Activated effector memory CD4-positive, alpha-beta T cell treated with Interleukin-2 at 50 U/mL for 16 hours (primary cell): Measurements from ENCODE around the gene GJD4.

Experiments used
- DNase-seq: peaks from one replicate; pipeline ENCODE4 v3.0.0-alpha.2; 2020

Gene GJD4, protein sequence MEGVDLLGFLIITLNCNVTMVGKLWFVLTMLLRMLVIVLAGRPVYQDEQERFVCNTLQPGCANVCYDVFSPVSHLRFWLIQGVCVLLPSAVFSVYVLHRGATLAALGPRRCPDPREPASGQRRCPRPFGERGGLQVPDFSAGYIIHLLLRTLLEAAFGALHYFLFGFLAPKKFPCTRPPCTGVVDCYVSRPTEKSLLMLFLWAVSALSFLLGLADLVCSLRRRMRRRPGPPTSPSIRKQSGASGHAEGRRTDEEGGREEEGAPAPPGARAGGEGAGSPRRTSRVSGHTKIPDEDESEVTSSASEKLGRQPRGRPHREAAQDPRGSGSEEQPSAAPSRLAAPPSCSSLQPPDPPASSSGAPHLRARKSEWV

DNA sequence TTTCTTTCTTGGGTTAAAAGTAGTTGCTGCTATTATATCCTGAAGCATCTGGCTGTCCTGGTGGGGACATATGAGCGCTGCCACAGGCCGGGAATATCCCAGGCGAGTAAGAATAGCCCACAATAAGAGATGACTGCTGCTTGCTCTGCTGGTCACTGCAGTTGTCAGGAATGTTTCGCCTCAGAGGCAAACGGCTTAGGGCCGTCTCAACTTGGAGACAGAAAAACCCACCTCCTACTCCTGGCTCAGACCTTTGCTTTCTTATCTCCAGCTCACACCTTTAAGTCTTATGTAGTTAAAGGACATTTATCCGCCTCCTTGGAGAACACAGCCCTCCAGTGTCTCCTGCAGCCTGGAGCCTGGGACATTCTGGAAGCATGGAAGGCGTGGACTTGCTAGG is at the start of gene GJD4:
TSS of gene GJD4 (plus strand) at position 151 of the 400 bp plus-strand sequence. CDS start at position 378, 227 bp downstream.
- no peak for DNase-seq

- DNase-seq, result no peak
Observed at GRCh38 chr10:35555962-35556930, 48.9 kb upstream of the GJD4 start.

DNA sequence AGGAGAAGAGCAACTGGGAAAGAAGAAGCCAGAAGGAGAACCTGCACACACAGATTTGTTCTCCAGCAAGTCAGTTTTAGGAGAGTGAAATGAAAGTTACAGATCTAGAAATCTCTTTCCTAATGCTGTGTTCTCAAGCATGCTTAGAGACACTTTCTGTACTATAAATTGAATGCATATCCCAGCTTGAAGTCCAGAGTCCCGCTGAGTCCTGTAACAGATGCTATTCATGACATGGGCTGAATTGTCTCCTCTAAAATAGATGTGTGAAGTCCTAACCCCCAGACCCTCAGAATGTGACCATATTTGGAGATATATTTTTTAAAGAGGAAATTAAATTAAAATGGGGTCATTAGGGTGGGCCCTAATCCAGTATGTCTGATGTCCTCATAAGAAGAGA is 46.9 kb upstream of the GJD4 start:
- no peak for DNase-seq

GRCh38 chr10:35559416-35559815 is 45.7 kb upstream of the GJD4 start:
- DNase-seq, result no peak

- no peak for DNase-seq
Observed at GRCh38 chr10:35561715-35562114, 43.4 kb upstream of the GJD4 start.

DNA sequence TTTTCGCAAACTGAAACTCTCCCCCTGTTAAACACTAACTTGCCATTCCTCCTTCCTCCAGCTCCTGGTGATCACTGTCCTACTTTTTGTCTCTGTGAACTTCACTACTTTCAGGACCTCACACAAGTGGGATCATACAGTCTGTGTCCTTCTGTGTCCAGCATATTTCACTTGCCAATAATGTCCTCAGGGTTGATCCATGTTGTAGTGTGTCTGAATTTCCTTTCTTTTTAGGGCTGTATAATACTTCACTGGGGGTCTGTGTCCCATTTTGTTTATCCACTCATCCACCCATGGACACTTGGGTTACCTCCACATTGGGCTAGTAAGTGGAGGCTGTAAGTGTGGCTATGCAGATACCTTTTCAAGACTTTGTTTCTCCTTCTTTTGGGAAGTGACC is 42.7 kb upstream of the GJD4 start:
- DNase-seq, result no peak

DNA sequence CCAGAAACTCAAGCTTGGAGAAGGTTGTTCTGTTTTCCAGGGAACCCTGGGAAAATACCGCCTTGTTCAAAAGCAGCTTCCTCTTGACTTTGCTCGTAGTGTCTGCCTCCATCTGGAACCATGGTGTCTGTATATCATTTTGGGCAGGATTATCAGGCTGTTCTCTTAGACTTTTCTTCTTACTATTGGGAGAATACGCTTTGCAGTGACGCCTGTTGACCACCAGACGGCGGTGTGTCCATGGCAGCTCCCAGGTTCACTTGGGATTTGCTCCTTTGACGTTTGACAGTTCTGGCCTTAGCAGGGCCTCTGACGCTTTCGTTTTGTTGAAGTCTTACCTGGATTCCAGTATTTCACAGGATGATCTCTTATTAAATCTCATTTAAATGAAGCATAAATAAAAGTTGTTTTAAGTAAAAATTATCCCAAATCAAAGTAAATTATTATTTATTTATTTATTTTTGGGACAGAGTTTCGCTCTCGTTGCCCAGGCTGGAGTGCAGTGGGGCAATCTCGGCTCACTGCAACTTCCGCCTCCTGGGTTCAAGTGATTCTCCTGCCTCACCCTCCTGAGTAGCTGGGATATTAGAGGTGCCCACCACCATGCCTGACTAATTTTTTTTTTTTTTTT is 41.8 kb upstream of the GJD4 start:
- DNase-seq, result no peak

- no peak for DNase-seq
Observed at GRCh38 chr10:35564341-35564968, 40.7 kb upstream of the GJD4 start.

DNA sequence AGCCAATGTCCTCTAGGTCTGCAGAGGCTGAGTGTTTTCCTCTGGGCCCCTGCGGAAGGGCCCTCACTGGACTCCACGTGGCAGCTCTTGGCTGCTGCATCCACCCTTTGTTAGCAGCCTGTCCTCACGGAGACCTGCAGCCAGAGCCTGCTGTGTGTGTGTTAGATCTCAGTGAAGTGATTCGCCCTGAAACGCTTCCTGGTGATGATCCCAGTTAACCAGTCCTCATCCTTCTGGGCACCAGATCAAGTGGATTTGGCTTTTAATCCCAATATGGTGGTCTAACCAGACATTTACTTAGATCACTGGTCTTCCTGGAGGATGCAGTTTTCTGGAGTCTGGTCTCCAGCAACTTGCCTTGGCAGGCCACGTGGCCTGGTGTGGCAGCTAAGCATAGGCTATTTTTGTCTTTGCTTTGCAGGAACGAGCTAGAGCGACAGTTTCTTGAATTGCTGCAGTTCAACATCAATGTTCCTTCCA is 39.5 kb upstream of the GJD4 start:
- DNase-seq, result no peak

DNA sequence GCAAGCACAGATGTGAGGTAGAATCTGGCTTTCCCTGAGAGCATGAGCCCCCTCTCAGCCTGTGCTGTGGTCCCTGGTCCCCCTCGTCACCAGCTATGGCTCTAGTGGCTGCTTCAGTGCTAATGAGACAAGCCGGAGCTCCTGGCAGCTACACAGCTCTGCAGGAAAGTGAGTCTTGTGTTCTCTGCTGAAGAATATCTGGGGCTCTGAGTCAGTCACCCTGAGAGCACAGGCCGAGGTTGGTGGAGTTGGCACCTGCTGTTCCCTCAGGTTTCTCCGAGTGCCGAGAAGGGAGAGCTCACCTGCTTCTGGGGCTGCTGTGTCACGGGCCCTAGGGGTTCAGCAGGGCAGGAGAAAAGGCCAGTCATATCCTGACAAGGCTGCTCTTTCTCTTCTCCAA is 37.2 kb upstream of the GJD4 start:
- DNase-seq, result no peak

DNA sequence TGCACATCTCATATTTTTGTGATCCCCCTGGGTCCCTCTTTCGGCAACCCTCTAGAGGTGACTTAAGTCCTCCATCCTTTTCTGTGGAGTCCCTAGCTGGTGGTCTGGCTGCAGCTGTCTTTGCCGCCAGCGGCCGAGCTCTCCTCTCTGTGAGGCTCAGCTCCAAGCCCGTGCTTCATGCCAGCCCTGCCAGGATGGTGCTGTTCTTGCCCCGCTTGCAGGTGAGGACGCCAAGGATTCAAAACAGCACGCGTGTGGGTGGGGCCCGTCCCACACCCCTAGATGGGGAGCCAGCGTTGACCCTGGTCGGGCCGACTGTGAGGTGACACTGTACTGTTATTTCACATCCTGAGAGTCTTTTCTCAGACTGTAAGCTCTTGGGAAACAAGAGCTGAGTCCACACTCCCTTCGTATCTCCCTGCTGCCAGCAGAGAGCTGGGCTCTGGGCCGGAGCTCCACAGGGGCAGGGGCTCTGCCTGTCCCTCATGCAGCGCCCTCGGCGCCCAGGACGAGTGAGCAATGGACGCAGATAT is 36.6 kb upstream of the GJD4 start:
- no peak for DNase-seq

DNA sequence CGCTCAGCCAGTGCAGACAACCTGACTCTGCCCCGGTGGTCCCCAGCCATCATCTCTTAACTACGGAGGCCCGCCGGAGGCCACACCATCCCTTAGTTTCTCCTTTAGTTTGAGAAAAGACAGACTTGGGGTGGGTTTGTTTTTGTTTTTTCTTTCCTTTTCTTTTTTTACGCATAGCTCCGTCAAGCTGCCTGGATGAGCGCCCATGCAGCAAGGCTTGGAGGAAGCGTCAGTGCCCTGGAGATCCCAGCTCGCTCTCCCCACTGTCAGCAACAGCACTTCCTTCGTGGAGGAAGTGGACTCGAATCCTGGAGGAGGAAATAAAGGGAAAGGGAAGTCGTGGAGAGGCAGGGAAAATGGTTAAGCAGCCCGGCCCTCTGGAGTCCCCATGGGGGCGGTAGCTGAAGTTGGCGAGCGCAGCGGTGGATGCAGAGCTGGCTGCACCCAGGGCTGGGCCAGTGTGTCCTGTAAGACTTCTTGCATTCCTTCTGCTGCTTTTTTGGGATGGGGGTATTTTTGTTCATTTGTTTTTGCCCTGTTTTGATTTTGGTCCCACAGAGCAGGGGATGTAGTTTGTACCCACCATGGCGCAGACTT is 35.9 kb upstream of the GJD4 start:
- DNase-seq, result no peak

DNA sequence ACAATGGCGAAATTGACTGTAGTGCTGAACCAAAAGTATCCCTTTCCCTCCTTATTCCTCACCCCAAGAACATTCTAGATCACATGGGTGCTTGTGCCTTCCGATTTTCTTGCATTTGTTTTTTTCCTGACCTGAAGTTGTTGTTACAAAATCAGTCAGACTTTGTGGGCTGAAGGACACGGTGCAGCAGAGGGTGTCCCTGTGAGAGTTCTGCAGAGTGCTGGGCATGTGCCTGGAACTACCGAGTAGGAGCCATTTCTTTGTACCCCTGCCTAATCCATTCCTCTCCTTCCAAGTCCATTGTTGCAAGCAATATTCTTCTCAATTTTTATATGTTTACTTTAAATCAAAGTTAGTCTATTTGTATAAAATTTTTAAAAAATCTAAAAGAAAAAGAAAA is 35.3 kb upstream of the GJD4 start:
- no peak for DNase-seq

DNA sequence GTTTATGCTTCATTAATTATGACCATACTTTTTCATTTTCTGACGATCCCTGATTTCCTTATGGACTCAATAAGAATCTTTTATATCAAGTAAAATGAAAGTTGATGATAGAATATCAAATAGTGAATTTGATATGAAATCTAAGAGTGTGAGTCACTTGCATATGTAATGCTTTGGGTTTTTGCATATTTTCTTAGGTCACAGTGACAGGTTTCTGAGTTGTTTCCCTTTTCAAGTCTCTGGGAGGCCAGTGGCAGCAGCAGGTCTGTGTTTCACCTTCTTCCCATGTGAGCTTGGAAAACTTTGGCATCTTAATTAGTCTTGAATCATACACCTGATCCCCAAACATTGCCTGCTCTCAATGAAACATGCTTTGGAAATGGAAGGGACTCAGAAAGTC is 34.7 kb upstream of the GJD4 start:
- no peak for DNase-seq

DNA sequence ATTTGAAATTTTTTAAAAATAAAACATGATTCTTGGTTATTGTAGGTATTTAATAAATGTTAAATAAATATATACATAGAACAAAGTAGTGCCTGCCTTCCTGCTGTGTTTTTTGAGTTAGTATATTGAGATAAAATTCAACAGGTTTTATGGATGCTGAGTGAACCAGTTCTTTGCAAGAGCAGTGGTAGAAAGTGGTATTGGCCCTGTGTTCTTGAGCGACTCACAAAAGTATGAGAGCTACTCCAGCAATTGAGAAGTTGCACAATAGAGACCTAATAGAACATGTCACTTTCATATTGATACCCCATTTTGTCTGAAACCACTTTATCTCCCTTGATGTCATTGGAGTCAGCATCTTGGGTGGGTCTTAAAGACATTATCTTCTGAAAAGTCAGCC is 32.6 kb upstream of the GJD4 start:
- DNase-seq, result no peak

DNA sequence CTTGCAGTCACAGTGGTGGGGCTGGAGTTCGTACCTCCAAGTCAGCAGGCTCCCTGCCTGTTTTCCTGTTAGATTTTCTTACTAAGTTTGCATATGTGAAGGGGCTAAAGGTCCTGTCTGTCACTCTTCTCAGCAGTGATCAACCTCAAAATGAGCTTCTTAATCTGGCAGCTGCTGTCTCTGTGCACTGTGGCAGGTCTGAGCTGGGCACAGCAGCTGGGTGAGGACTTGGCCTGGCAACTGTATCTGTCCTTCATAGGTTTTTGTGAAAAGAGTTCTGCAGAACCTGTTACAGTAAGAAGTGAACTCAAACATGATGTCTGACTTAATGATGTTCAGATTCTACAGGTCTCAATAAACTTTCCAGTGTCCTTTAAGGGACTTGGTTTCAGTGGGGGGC is 31.3 kb upstream of the GJD4 start:
- DNase-seq, result no peak

DNA sequence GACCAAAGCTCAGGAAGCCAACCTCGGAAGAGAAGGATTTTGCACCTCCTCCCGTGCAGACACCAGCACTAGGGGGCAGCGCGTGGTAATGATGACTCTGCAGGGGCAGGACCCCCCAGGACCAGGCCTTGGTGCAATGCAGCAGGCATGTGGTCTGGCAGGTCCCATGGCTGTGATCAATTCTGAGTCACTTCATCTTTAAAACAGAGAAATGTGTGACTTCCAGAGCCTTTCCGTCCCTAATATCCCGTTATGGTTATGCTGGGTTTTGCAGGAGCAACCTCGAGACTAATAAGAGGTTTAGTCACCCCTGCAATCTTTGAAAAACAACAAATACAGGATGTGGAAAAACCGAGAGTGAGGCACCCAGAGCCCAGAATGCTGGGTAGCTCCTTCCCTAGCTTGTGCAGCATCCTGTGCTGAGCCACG is 30.2 kb upstream of the GJD4 start:
- no peak for DNase-seq

GRCh38 chr10:35575640-35576039 is 29.5 kb upstream of the GJD4 start:
- no peak for DNase-seq

GRCh38 chr10:35576730-35577129 is 28.4 kb upstream of the GJD4 start:
- no peak for DNase-seq

DNA sequence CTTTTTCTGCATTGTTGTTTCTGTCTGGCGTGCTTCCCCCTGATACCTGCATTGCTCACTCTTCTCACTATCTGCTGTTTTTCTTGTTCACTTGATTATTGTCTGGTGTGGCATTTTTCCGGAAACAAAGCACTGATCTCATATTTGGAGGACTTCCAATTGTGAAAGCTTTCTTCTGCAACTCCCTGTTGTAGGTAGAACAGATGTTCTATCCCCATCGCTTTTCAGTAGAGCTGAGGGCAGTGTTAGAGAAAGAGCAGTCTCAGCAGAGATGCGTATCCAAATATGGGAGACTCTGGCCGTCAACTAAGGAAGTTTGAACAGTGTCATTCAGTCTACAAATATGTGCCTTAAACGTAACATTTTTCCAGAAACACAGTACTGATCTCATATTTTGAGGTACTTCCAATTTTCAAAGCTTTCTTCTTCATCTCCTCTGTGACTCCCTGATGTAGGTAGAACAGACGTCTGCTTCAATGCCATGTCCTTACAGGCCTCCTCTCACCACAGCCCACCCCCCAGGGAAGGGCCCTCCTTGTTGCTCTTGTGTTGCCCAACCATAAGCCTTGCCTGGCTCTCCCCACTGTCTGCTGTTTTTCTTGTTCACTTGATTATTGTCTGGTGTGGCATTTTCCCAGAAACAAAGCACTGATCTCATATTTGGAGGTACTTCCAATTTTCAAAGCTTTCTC is 27.1 kb upstream of the GJD4 start:
- DNase-seq, result no peak

DNA sequence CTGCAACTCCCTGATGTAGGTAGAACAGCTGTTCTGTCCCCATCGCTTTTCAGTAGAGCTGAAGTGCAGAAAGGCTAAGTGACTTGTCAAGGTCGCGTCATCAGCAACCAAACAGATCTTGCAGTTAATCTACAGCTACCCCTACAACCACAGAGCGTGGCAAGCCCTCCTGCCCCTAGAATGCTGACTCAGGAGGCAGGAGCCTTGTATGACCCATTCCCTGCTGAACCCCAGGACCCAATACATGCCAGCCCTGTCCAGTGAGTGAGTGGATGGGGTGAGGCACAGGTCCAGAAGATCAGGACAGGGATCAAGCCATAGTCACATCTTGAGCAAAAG is 26.6 kb upstream of the GJD4 start:
- no peak for DNase-seq

DNA sequence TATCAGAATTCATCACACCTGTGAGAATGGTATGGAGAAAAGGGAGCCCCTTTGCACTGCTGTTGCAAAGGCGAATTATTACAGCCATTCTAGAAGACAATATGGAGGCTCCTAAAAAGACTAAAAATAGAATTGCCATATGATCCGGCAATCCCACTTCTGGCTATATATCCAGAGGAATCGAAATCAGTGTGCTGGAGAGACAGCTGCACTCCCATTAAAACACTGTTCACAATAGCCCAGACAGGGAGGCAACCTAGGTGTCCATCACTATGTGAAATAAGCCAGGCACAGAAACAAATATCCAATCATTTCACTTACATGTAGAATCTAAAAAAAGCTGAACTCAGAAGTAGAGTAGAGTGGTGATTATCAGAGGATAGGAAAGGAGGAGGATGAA is 26.0 kb upstream of the GJD4 start:
- DNase-seq, result no peak
